ENCODE data around the gene VTI1A. TPM values are rescaled to one million over a fixed set of nuclear protein-coding genes. Genes with fewer than 3 reads are reported as not detected.
"Not testable (repeated sequence)": the region's sequence is repeated elsewhere in the genome, so short reads cannot be mapped to it uniquely, and the experiment has no call there.

The VTI1A gene
- total RNA-seq, 6 donors from 2014 or later: 29.5 to 247 (median 43.0) TPM

GRCh38 chr10:112855134-112855533 is 408.1 kb downstream of the VTI1A start:
- ATAC-seq (ENCODE audit: low FRiP score in 2 of 2): no peak
- TF ChIP-seq EP300 (IDR thresholded peaks at IDR 0.05) (no peak), CTCF (IDR thresholded peaks at IDR 0.05) (no peak), POLR2A (IDR thresholded peaks at IDR 0.05) (no peak), POLR2AphosphoS5 (IDR thresholded peaks at IDR 0.05) (no peak)
- Histone ChIP-seq H3K4me1 (peaks cover 0 to 7% (median 2%) of the 10 kb centered on the region in 4 donors), H3K9me3 (no peaks in the 10 kb centered on the region), H3K27me3 (no peaks in the 10 kb centered on the region), H3K4me3 (no peak overlapping the region), H3K27ac (no peak overlapping the region), H3K36me3 (no peaks in the 10 kb centered on the region)
- 86 to 98% methylated on average over 3 to 4 of the region's 4 CpGs for whole genome bisulfite sequencing, 2 donors
- DNase-seq: no peak

- Histone ChIP-seq H3K27me3 (no peaks in the 10 kb centered on the region), H3K9me3 (no peaks in the 10 kb centered on the region), H3K36me3 (no peaks in the 10 kb centered on the region), H3K27ac (no peak overlapping the region), H3K4me3 (no peak overlapping the region), H3K4me1 (peaks cover 0 to 3% (median 0%) of the 10 kb centered on the region in 4 donors)
- DNase-seq: no peak
- 74 to 76% methylated on average over 5 of the region's 5 CpGs for WGBS, 2 donors
- no peak for TF ChIP-seq CTCF (IDR thresholded peaks at IDR 0.05)
- TF ChIP-seq EP300 (IDR thresholded peaks at IDR 0.05): no peak
- no peak for ATAC-seq (ENCODE audit: low FRiP score in 2 of 2)
These were observed 410.5 kb downstream of the VTI1A start for GRCh38 chr10:112857493-112857892.

- TF ChIP-seq CTCF (IDR thresholded peaks at IDR 0.05) (no peak), POLR2A (IDR thresholded peaks at IDR 0.05) (no peak), EP300 (IDR thresholded peaks at IDR 0.05) (no peak), POLR2AphosphoS5 (IDR thresholded peaks at IDR 0.05) (no peak)
These were observed 412.1 kb downstream of the VTI1A start for GRCh38 chr10:112858986-112859651.

GRCh38 chr10:112859793-112860192 is 412.8 kb downstream of the VTI1A start:
- ATAC-seq (ENCODE audit: low FRiP score in 2 of 2) (no peak), DNase-seq (no peak)
- no peaks in the 10 kb centered on the region for H3K36me3 ChIP-seq
- no peaks in the 10 kb centered on the region for H3K4me1 ChIP-seq
- no peak overlapping the region for H3K27ac ChIP-seq
- WGBS, 2 donors: 83 to 85% methylated on average over 4 of the region's 4 CpGs
- H3K9me3 ChIP-seq: peaks cover 4 to 15% (median 8%) of the 10 kb centered on the region in 4 donors
- TF ChIP-seq POLR2A (IDR thresholded peaks at IDR 0.05) (no peak), CTCF (IDR thresholded peaks at IDR 0.05) (no peak), POLR2AphosphoS5 (IDR thresholded peaks at IDR 0.05) (no peak)
- no peak overlapping the region for H3K4me3 ChIP-seq
- H3K27me3 ChIP-seq: no peaks in the 10 kb centered on the region

More at GRCh38 chr10:112858986-112859651, 412.1 kb downstream of the VTI1A start:
- H3K9me3 ChIP-seq: peaks cover 3 to 8% (median 3%) of the 10 kb centered on the region in 4 donors
- H3K4me1 ChIP-seq: no peaks in the 10 kb centered on the region
- DNase-seq (no peak), ATAC-seq (ENCODE audit: low FRiP score in 2 of 2) (no peak)
- WGBS, 2 donors: 80 to 81% methylated on average over 10 of the region's 10 CpGs
- H3K36me3 ChIP-seq: no peaks in the 10 kb centered on the region
- no peak overlapping the region for H3K4me3 ChIP-seq
- H3K27ac ChIP-seq: no peak overlapping the region
- H3K27me3 ChIP-seq: no peaks in the 10 kb centered on the region

GRCh38 chr10:112863461-112863860 is 416.4 kb downstream of the VTI1A start:
- DNase-seq; ATAC-seq (ENCODE audit: low FRiP score in 2 of 2); H3K4me3 ChIP-seq; H3K36me3 ChIP-seq; H3K27ac ChIP-seq; H3K4me1 ChIP-seq; H3K27me3 ChIP-seq: not testable (repeated sequence)
- H3K9me3 ChIP-seq: peaks cover 4 to 16% (median 8%) of the 10 kb centered on the region in 4 donors
- WGBS, 2 donors: 80 to 87% methylated on average over 2 of the region's 2 CpGs

Small RNAs within 50 kb of the gene (small RNA-seq; reads per million reads assigned to genes)
- gene AC022018.1 (0 to 0.14 (median 0) reads per million in 4 donors), gene MIR4295 (0 reads per million in 4 donors)

Other genes starting within 250 kb of the VTI1A start
- not detected for gene TECTB, start 163.8 kb upstream of the VTI1A start, total RNA-seq
- gene ACSL5, start 73.1 kb upstream of the VTI1A start, total RNA-seq: 10 to 100 TPM; 33.2 to 73.0 (median 62.0) TPM
- gene ZDHHC6, start 301 bp upstream of the VTI1A start, total RNA-seq: 10 to 100 TPM; 18.6 to 57.6 (median 32.2) TPM

Measured in upper lobe of left lung (tissue), 6 donors.